Measurements from ENCODE around the gene GPRC5B.

The GPRC5B gene

DNA sequence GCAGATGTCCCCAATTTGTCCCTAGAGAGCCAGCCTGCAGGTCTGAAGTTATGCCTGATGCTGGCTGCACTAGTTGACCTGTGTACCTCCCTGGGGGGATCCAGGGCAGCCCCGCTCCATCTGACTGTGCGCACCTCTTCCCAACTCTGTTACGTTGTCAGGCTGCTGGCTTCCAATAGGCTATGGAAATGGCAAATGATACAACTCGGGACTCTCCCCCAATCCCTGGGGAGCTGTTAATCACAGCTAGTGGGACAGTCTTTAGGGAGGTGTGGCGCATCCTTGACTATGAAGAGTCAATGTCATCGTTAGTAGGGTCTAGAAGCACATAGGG is 30.1 kb downstream of the GPRC5B start:
- DNase-seq (ENCODE audit: insufficient read length, low spot score): no peak
- TF ChIP-seq CTCF (IDR thresholded peaks at IDR 0.05; ENCODE audit: insufficient read depth, missing control alignments): no peak
- FAIRE-seq: no peak

GRCh38 chr16:19853742-19854542 is 30.7 kb downstream of the GPRC5B start:
- FAIRE-seq: no peak
- no peak for DNase-seq (ENCODE audit: insufficient read length, low spot score)
- TF ChIP-seq CTCF (IDR thresholded peaks at IDR 0.05; ENCODE audit: insufficient read depth, missing control alignments): no peak

DNA sequence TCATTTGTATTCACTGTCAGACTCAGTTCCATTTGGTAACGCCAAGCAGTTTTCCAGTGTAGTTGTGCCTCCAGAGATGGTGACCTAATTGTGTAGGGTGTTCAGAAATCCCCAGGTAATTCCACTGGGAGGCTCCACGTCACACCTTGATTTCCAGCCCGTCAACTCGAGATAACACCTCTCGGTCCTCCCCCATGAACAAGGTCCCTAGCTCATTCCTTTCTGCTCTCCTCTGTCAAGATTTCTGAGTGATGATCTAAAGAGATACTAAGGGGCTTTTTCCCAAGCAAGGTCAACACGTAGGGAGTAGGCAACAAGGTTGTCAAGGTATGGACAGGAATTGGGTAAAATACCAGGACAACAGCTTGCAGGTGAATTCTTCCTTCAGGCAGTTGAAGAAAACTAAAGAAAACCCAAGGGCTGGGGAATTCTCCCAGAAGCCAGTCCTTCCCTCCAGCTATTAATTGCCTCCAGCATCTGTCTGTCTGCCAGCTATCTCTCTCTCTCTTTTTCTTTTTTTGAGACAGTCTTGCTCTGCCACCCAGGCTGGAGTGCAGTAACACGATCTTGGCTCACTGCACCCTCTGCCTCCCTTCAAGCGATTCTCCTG is 31.4 kb downstream of the GPRC5B start:
- TF ChIP-seq CTCF (IDR thresholded peaks at IDR 0.05; ENCODE audit: insufficient read depth, missing control alignments): no peak
- FAIRE-seq: no peak
- DNase-seq (ENCODE audit: insufficient read length, low spot score): no peak

DNA sequence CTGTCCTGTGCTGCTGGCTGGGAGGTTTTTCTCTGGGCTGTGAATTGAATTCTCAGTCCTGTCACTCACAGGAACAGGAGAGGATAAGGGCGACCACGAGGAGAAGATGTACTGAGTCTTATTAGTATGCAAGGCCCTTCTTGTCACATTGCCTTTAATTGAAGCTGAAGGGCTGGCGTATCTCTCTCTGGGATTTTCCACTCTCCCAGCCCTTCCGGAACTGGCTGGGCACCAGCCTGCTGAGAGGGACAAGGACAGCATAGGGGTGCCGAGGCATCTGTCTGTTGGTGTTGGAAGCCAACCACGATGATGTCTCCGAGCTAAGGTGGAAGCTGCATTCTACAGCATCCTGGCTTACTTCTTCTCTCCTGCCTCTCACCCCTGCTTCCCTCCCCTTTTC is 33.2 kb downstream of the GPRC5B start:
- no peak for FAIRE-seq
- no peak for DNase-seq (ENCODE audit: insufficient read length, low spot score)
- no peak for TF ChIP-seq CTCF (IDR thresholded peaks at IDR 0.05; ENCODE audit: insufficient read depth, missing control alignments)

DNA sequence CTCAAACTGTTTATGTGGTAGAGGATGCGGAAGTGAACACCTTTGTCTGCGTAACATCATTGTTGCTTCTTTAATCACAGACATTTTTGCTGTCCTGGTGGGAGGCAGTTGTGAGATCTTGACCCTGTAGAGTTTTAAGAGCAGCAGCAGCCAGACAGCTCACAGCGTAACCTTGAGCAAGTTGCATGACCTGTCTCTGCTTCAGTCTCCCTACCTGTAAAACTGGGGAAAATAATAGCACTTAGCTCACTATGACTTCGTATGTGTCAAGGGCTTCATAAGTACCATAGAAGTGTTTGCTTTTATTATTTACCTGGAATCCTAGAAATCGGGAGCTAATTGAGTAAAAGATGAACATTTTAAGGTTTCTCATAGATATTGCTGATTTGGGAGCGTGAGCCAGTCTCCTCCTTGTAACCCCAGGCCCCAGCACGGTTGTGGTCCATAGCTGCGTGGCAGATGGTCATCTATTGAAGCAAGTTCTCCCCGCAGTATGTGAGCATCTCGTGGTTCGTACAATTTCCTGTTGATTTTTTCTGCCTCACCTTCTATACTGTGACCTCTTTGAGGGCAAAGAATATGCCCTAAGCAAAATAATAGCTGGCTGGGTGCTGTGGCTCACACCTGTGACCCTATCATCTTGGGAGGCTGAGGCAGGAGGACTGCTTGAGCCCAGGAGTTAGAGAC is 34.4 kb downstream of the GPRC5B start:
- FAIRE-seq (no peak), DNase-seq (ENCODE audit: insufficient read length, low spot score) (no peak)
- no peak for TF ChIP-seq CTCF (IDR thresholded peaks at IDR 0.05; ENCODE audit: insufficient read depth, missing control alignments)

DNA sequence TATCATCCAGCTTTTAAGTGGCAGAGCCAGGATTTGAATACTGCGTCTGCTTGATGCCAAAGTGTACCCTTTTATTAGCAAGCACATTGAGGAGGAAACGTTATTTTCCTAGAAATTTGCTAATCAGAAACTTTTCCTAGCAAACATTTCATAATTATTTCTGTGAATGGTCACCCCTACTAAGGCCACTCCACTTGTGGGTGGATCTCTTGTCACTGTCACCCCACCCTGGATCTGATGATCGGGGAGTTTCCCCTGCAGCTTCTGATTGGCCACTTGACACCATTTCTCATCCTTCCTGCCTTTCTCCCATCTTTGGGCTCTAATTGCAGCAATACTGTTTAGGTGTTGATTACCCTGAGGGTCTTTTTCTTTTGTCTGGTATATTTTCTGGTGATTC is 35.9 kb downstream of the GPRC5B start:
- DNase-seq (ENCODE audit: insufficient read length, low spot score): no peak
- TF ChIP-seq CTCF (IDR thresholded peaks at IDR 0.05; ENCODE audit: insufficient read depth, missing control alignments): no peak
- no peak for FAIRE-seq

DNA sequence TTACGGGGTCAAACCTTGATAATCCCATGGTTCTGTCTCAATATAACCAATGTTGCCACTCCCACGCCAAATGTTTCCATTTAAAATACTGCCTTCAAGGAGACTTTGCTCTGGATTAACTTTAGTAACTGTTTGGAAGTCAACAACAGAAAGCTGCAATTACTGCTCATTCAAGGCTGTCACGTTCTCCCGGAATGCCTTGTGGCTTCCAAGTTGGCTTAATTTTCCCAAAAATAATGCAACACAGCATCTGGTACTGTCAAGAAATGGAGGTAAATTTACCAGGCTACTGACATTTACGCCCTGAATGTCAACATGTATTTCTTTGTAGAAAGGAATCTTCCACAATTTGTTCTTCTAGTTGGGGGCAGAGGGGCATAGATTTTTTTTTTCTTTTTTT is 38.2 kb downstream of the GPRC5B start:
- no peak for DNase-seq (ENCODE audit: insufficient read length, low spot score)
- no peak for TF ChIP-seq CTCF (IDR thresholded peaks at IDR 0.05; ENCODE audit: insufficient read depth, missing control alignments)
- FAIRE-seq: no peak
